HEK293 (cell line): ENCODE results near the gene PILRA.
"Not testable (repeated sequence)": the region's sequence is repeated elsewhere in the genome, so short reads cannot be mapped to it uniquely, and the experiment has no call there.

ENCODE experiments used
- CTCF ChIA-PET: fragments of 350-600 bp; formaldehyde crosslinking; extraction: SDS; loops from one replicate; lab custom pipeline; 2021; ENCODE audit warnings: antibody characterized with exemption; lab: Yijun Ruan, JAX
- POLR2A ChIA-PET: fragments of 300-600 bp; formaldehyde crosslinking; extraction: SDS; loops from one replicate; lab custom pipeline; 2020; ENCODE audit warnings: antibody characterized with exemption, inconsistent platforms; lab: Yijun Ruan, JAX
- H3K27ac ChIP-seq: fragments of 200-500 bp; sonication (Bioruptor generic); 2 replicates; pipeline ENCODE4 v1.5.1; 2014; ENCODE audit warnings: low read depth, low read length, control low read depth, inconsistent platforms; ENCODE audit errors: extremely low read depth
- H3K36me3 ChIP-seq, 2 experiments: fragments of 200-500 bp in 1 of 2; sonication (Bioruptor generic) in 1 of 2; 1 replicate in 1 of 2; 2 replicates in 1 of 2; pipeline ENCODE4 v1.5.1; 2014 to 2017; ENCODE audit warnings: inconsistent platforms in 2 of 2, low read length in 2 of 2; ENCODE audit not compliant: control insufficient read depth in 2 of 2, insufficient read depth in 1 of 2
- H3K4me1 ChIP-seq: fragments of 200-500 bp; sonication (Bioruptor generic); 2 replicates; pipeline ENCODE4 v1.5.1; 2014; ENCODE audit warnings: mild to moderate bottlenecking, low read length, inconsistent platforms; ENCODE audit not compliant: control insufficient read depth, insufficient read depth
- H3K4me3 ChIP-seq: 2 replicates; pipeline ENCODE4 v1.5.1; 2011; ENCODE audit warnings: low read depth, mild to moderate bottlenecking, control low read depth, low read length, moderate library complexity
- H3K9me3 ChIP-seq: fragments of 200-500 bp; sonication (Bioruptor generic); 2 replicates; pipeline ENCODE4 v1.5.1; 2014; ENCODE audit warnings: low read depth, low read length, inconsistent platforms; ENCODE audit not compliant: control insufficient read depth, insufficient read depth
- BCL11B ChIP-seq: fragments of 450-650 bp; formaldehyde crosslinking; IDR thresholded peaks from 2 replicates; pipeline ENCODE4 v1.5.1; 2016; ENCODE audit warnings: low read depth, missing biosample characterization, missing genetic modification characterization
- EGR2 ChIP-seq: fragments of 450-650 bp; formaldehyde crosslinking; IDR thresholded peaks from 2 replicates; pipeline ENCODE4 v1.5.1; 2016; ENCODE audit warnings: low read depth, missing biosample characterization, missing genetic modification characterization
- KLF1 ChIP-seq: fragments of 450-650 bp; formaldehyde crosslinking; IDR thresholded peaks from 2 replicates; pipeline ENCODE4 v1.5.1; 2016; ENCODE audit warnings: missing biosample characterization, missing genetic modification characterization
- PRDM6 ChIP-seq: fragments of 450-650 bp; formaldehyde crosslinking; IDR thresholded peaks from 2 replicates; pipeline ENCODE4 v1.5.1; 2017; ENCODE audit warnings: missing biosample characterization, missing genetic modification characterization
- SCRT2 ChIP-seq: fragments of 450-650 bp; formaldehyde crosslinking; IDR thresholded peaks from 2 replicates; pipeline ENCODE4 v1.5.1; 2016; ENCODE audit warnings: missing biosample characterization, missing genetic modification characterization
- SETDB1 ChIP-seq: IDR thresholded peaks from one replicate; pipeline ENCODE4 v1.6.1; 2017; ENCODE audit warnings: mild to moderate bottlenecking, low read length, moderate library complexity, mixed read lengths; ENCODE audit not compliant: insufficient read length
- ZFHX2 ChIP-seq: fragments of 450-650 bp; formaldehyde crosslinking; conservative IDR thresholded peaks from 2 replicates; pipeline ENCODE4 v1.5.1; 2016; ENCODE audit warnings: missing biosample characterization, missing genetic modification characterization
- ZNF341 ChIP-seq: fragments of 450-650 bp; formaldehyde crosslinking; IDR thresholded peaks from 2 replicates; pipeline ENCODE4; 2016; ENCODE audit warnings: low read depth, missing biosample characterization, missing genetic modification characterization
- ZNF398 ChIP-seq: fragments of 450-650 bp; formaldehyde crosslinking; IDR thresholded peaks from 2 replicates; pipeline ENCODE4 v1.5.1; 2017; ENCODE audit warnings: missing biosample characterization, missing genetic modification characterization
- ZNF660 ChIP-seq: fragments of 450-650 bp; IDR thresholded peaks from 2 replicates; pipeline ENCODE4 v1.5.1; 2018; ENCODE audit warnings: missing biosample characterization, mild to moderate bottlenecking, missing genetic modification characterization
- ZNF777 ChIP-seq: fragments of 450-650 bp; formaldehyde crosslinking; IDR thresholded peaks from 2 replicates; pipeline ENCODE4 v1.5.1; 2017; ENCODE audit warnings: missing biosample characterization, missing genetic modification characterization, borderline replicate concordance
- TF ChIP-seq, protein P1 (sequence below): fragments of 450-650 bp; formaldehyde crosslinking; IDR thresholded peaks from 2 replicates; pipeline ENCODE4 v1.5.1; 2016; ENCODE audit warnings: missing biosample characterization, missing genetic modification characterization, low read depth
- TF ChIP-seq, protein P2 (sequence below): fragments of 450-650 bp; formaldehyde crosslinking; IDR thresholded peaks from 2 replicates; pipeline ENCODE4 v1.5.1; 2016; ENCODE audit warnings: missing biosample characterization, missing genetic modification characterization
- TF ChIP-seq, protein P3 (sequence below): fragments of 450-650 bp; formaldehyde crosslinking; IDR thresholded peaks from 2 replicates; pipeline ENCODE4 v1.5.1; 2016; ENCODE audit warnings: missing biosample characterization, missing genetic modification characterization

PILRA gene

GRCh38 chr7:100364480-100364879 lies 8.8 kb upstream of the PILRA start:
- TF ChIP-seq ZNF660 (tag by site-specific recombination) = no peak
- TF ChIP-seq SCRT2 = peak; percentile 28; the same call in 1 of the 2 replicates
- TF ChIP-seq, all 188 proteins: peak for 1
- POLR2A ChIA-PET = no interaction called here
- Histone ChIP-seq H3K27ac (no peak overlapping the region), H3K9me3 (no peaks in the 10 kb centered on the region), H3K4me3 (no peak overlapping the region), H3K36me3 (peaks cover 28 to 57% of the 10 kb centered on the region in 2 experiments; a peak in 2 of 3 replicates), H3K4me1 (no peaks in the 10 kb centered on the region)
- CTCF ChIA-PET = interaction anchor here (0.6 to 1.9 kb wide), 5 partner anchors 20 to 195 kb away, joined by 3 to 15 read pairs (median 4); no protein-coding TSS in a partner anchor

- POLR2A ChIA-PET = not testable (repeated sequence)
Observed at GRCh38 chr7:100365998-100366367, 7.3 kb upstream of the PILRA start.

GRCh38 chr7:100366411-100367250 lies 6.7 kb upstream of the PILRA start:
- Histone ChIP-seq H3K27ac (no peak overlapping the region), H3K4me3 (no peak overlapping the region), H3K36me3 (peaks cover 12 to 39% of the 10 kb centered on the region in 2 experiments; a peak in 2 of 3 replicates), H3K9me3 (no peaks in the 10 kb centered on the region), H3K4me1 (no peaks in the 10 kb centered on the region)
- CTCF ChIA-PET = no interaction called here
- POLR2A ChIA-PET = no interaction called here
- TF ChIP-seq ZNF777 (tag by site-specific recombination) (no peak), EGR2 (peak; percentile 34; the same call in 1 of the 2 replicates), KLF1 (tag by site-specific recombination) (peak; percentile 59; the same call in 1 of the 2 replicates), ZFHX2 (tag by site-specific recombination) (peak; percentile 20; the same call in 1 of the 2 replicates), ZNF341 (peak; percentile 33; the same call in 1 of the 2 replicates), ZNF398 (0 out of 2 replicates have a peak, but pooled peaks have one; percentile 11)
- TF ChIP-seq, protein P1, sequence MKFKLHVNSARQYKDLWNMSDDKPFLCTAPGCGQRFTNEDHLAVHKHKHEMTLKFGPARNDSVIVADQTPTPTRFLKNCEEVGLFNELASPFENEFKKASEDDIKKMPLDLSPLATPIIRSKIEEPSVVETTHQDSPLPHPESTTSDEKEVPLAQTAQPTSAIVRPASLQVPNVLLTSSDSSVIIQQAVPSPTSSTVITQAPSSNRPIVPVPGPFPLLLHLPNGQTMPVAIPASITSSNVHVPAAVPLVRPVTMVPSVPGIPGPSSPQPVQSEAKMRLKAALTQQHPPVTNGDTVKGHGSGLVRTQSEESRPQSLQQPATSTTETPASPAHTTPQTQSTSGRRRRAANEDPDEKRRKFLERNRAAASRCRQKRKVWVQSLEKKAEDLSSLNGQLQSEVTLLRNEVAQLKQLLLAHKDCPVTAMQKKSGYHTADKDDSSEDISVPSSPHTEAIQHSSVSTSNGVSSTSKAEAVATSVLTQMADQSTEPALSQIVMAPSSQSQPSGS (tag by site-specific recombination) = no peak

More at GRCh38 chr7:100365998-100366367, 7.3 kb upstream of the PILRA start:
- H3K9me3 ChIP-seq, H3K4me1 ChIP-seq, H3K4me3 ChIP-seq, H3K27ac ChIP-seq: not testable (repeated sequence)
- CTCF ChIA-PET = interaction anchor here (1.9 kb wide), 1 partner anchor 42 kb away, joined by 15 read pairs; no protein-coding TSS in a partner anchor
- peaks cover 18 to 46% of the 10 kb centered on the region in 2 experiments; a peak in 2 of 3 replicates for H3K36me3 ChIP-seq

GRCh38 chr7:100367251-100367620 lies 6.1 kb upstream of the PILRA start:
- Histone ChIP-seq H3K4me3 (no peak overlapping the region), H3K36me3 (peaks cover 11 to 34% of the 10 kb centered on the region in 2 experiments; a peak in 2 of 3 replicates), H3K4me1 (no peaks in the 10 kb centered on the region), H3K9me3 (no peaks in the 10 kb centered on the region), H3K27ac (no peak overlapping the region)
- POLR2A ChIA-PET = no interaction called here
- CTCF ChIA-PET = no interaction called here
- TF ChIP-seq BCL11B (tag by site-specific recombination) (no peak), PRDM6 (no peak), SETDB1 (no peak)
- TF ChIP-seq, protein P2, sequence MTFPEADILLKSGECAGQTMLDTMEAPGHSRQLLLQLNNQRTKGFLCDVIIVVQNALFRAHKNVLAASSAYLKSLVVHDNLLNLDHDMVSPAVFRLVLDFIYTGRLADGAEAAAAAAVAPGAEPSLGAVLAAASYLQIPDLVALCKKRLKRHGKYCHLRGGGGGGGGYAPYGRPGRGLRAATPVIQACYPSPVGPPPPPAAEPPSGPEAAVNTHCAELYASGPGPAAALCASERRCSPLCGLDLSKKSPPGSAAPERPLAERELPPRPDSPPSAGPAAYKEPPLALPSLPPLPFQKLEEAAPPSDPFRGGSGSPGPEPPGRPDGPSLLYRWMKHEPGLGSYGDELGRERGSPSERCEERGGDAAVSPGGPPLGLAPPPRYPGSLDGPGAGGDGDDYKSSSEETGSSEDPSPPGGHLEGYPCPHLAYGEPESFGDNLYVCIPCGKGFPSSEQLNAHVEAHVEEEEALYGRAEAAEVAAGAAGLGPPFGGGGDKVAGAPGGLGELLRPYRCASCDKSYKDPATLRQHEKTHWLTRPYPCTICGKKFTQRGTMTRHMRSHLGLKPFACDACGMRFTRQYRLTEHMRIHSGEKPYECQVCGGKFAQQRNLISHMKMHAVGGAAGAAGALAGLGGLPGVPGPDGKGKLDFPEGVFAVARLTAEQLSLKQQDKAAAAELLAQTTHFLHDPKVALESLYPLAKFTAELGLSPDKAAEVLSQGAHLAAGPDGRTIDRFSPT (tag by site-specific recombination) = no peak
- TF ChIP-seq, protein P3, sequence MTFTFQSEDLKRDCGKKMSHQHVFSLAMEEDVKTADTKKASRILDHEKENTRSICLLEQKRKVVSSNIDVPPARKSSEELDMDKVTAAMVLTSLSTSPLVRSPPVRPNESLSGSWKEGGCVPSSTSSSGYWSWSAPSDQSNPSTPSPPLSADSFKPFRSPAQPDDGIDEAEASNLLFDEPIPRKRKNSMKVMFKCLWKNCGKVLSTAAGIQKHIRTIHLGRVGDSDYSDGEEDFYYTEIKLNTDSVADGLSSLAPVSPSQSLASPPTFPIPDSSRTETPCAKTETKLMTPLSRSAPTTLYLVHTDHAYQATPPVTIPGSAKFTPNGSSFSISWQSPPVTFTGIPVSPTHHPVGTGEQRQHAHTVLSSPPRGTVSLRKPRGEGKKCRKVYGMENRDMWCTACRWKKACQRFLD (tag by site-specific recombination) = no peak
